DND-41 (cell line): ENCODE data around the gene TOGARAM2.

Experiments
- ATAC-seq: fragments of 200-7000 bp; cut with Tn5 transposase; 3 replicates; pipeline ENCODE4 v1.9.1; 2021; ENCODE audit warnings: low read depth; ENCODE audit not compliant: insufficient read depth
- DNase-seq: peaks from one replicate; pipeline ENCODE4 v3.0.0-alpha.2; 2020
- H2AFZ ChIP-seq: 2 replicates; pipeline ENCODE4 v1.6.0; 2012; ENCODE audit warnings: low read depth, low read length
- H3K27ac ChIP-seq: 2 replicates; pipeline ENCODE4 v1.5.1; 2012; ENCODE audit warnings: low read length, inconsistent platforms
- H3K27me3 ChIP-seq: fragments of 200-600 bp; sonication (generic); 2 replicates; pipeline ENCODE4 v1.6.0; 2012; ENCODE audit warnings: low read length, mild to moderate bottlenecking, inconsistent platforms; ENCODE audit not compliant: insufficient read depth, poor library complexity
- H3K36me3 ChIP-seq: 2 replicates; pipeline ENCODE4 v1.5.1; 2012; ENCODE audit warnings: low read length, inconsistent platforms; ENCODE audit not compliant: insufficient read depth
- H3K4me1 ChIP-seq: 2 replicates; pipeline ENCODE4 v1.5.1; 2012; ENCODE audit warnings: mild to moderate bottlenecking, low read length; ENCODE audit not compliant: insufficient read depth
- H3K4me2 ChIP-seq: 2 replicates; pipeline ENCODE4 v1.6.0; 2012; ENCODE audit warnings: mild to moderate bottlenecking, moderate library complexity, low read length, inconsistent platforms; ENCODE audit not compliant: insufficient read depth
- H3K4me3 ChIP-seq, 2 experiments: fragments of 200-600 bp in 1 of 2; shearing (Covaris generic) in 1 of 2; 2 replicates each; pipeline ENCODE4 v1.5.1; 2012 to 2016; ENCODE audit warnings: inconsistent platforms in 2 of 2, low read length in 2 of 2, mild to moderate bottlenecking in 2 of 2, low read depth in 1 of 2, moderate library complexity in 1 of 2
- H3K79me2 ChIP-seq: 2 replicates; pipeline ENCODE4 v1.6.0; 2012; ENCODE audit warnings: low read length, inconsistent platforms; ENCODE audit not compliant: insufficient read depth
- H3K9ac ChIP-seq: 2 replicates; pipeline ENCODE4 v1.6.0; 2012; ENCODE audit warnings: low read depth, mild to moderate bottlenecking, inconsistent platforms, low read length, moderate library complexity
- H3K9me3 ChIP-seq: 2 replicates; pipeline ENCODE4 v1.5.1; 2012; ENCODE audit warnings: low read length, moderate library complexity, mild to moderate bottlenecking, inconsistent platforms; ENCODE audit not compliant: insufficient read depth, severe bottlenecking
- H4K20me1 ChIP-seq: 2 replicates; pipeline ENCODE4 v1.6.0; 2012; ENCODE audit warnings: low read length; ENCODE audit not compliant: insufficient read depth
- CTCF ChIP-seq: IDR thresholded peaks from 2 replicates; pipeline ENCODE4 v1.5.1; 2012; ENCODE audit warnings: borderline replicate concordance, low read length, moderate library complexity, mild to moderate bottlenecking; ENCODE audit not compliant: poor library complexity, severe bottlenecking; ENCODE audit errors: extremely low read depth
- EZH2 ChIP-seq: IDR thresholded peaks from 3 replicates; pipeline ENCODE4 v1.6.1; 2012; ENCODE audit warnings: borderline replicate concordance, low read depth, mild to moderate bottlenecking, moderate library complexity, low read length, inconsistent platforms; ENCODE audit not compliant: severe bottlenecking

TOGARAM2 gene

DNA sequence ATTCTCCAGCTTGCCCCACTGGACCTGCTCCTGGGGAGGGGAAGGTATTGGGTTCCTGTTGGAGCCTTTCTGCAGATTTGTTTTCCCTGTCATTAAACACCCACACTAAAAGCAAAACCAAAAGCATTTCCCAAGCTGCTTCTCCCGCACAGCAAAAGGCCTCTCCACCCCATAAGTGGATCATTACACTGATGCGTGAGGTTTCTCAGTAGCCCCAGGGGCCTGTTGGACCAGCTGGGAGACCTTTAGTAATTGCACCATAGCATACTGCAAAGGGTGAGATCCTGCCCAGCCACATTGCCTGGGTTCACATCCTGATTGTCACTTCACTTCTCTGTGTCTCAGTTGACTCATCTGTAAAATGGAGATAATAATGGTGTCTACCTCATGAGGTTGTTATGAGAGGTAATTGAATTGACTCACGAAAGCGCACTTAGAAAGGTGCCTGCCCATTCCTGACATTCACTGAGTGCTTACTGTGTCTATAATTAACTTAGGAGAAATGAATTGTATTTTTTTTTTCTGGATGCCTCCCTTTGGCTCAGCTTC is 43.9 kb downstream of the TOGARAM2 start:
- Histone ChIP-seq H3K9ac (no peak overlapping the region), H3K9me3 (no peaks in the 10 kb centered on the region), H2AFZ (no peak overlapping the region), H3K4me1 (no peaks in the 10 kb centered on the region), H3K79me2 (no peaks in the 10 kb centered on the region), H3K4me2 (no peak overlapping the region), H3K36me3 (no peaks in the 10 kb centered on the region), H3K4me3 (no peak overlapping the region), H3K27me3 (peaks cover 2% of the 10 kb centered on the region), H4K20me1 (no peaks in the 10 kb centered on the region), H3K27ac (no peak overlapping the region)
- DNase-seq (no peak), ATAC-seq (no peak)
- TF ChIP-seq EZH2, result no peak
- TF ChIP-seq CTCF, result no peak

DNA sequence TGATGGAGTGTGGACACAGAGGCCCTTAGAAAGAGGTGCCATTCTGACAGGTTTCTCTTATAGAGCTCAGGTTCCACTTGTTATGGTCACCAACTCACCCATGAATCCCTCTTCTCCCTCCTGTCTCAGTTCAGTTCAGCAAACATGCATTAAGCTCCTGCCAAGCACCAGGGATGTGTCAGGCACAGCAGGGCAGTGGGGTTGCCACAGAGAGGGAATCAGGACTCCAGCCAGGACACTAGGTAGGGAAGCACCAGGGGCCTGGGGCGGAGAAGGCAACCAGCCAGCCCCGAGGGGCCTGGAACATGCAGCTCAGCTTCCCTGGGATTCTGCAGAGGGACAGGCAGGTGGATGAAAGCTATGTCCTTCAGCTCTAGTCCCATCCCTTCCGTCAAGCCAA is 44.6 kb downstream of the TOGARAM2 start:
- Histone ChIP-seq H3K79me2 (no peaks in the 10 kb centered on the region), H2AFZ (no peak overlapping the region), H3K27me3 (no peaks in the 10 kb centered on the region), H3K27ac (no peak overlapping the region), H3K4me1 (no peaks in the 10 kb centered on the region), H3K36me3 (no peaks in the 10 kb centered on the region), H3K9me3 (no peaks in the 10 kb centered on the region), H3K9ac (no peak overlapping the region), H3K4me3 (no peak overlapping the region), H4K20me1 (no peaks in the 10 kb centered on the region), H3K4me2 (no peak overlapping the region)
- TF ChIP-seq EZH2 (no peak), CTCF (no peak)
- ATAC-seq (no peak), DNase-seq (no peak)

- no peak overlapping the region for H2AFZ ChIP-seq
- ATAC-seq, result no peak
- TF ChIP-seq CTCF, result no peak
- TF ChIP-seq EZH2, result no peak
Measured at GRCh38 chr2:29031046-29031445, 49.9 kb downstream of the TOGARAM2 start.

GRCh38 chr2:29032189-29032588 is 51.1 kb downstream of the TOGARAM2 start:
- H3K27me3 ChIP-seq, result no peaks in the 10 kb centered on the region
- no peaks in the 10 kb centered on the region for H3K79me2 ChIP-seq
- DNase-seq (no peak), ATAC-seq (no peak)
- no peak overlapping the region for H3K4me3 ChIP-seq
- H3K4me1 ChIP-seq, result no peaks in the 10 kb centered on the region
- H3K27ac ChIP-seq, result no peak overlapping the region
- no peaks in the 10 kb centered on the region for H3K9me3 ChIP-seq
- H3K36me3 ChIP-seq, result no peaks in the 10 kb centered on the region
- H3K4me2 ChIP-seq, result no peak overlapping the region
- H2AFZ ChIP-seq, result no peak overlapping the region
- no peaks in the 10 kb centered on the region for H4K20me1 ChIP-seq
- TF ChIP-seq CTCF (no peak), EZH2 (no peak)
- no peak overlapping the region for H3K9ac ChIP-seq

More at GRCh38 chr2:29031046-29031445, 49.9 kb downstream of the TOGARAM2 start:
- no peak overlapping the region for H3K27ac ChIP-seq
- no peaks in the 10 kb centered on the region for H4K20me1 ChIP-seq
- H3K79me2 ChIP-seq, result no peaks in the 10 kb centered on the region
- no peaks in the 10 kb centered on the region for H3K27me3 ChIP-seq
- no peaks in the 10 kb centered on the region for H3K4me1 ChIP-seq
- no peaks in the 10 kb centered on the region for H3K36me3 ChIP-seq
- H3K4me2 ChIP-seq, result no peak overlapping the region
- H3K9ac ChIP-seq, result no peak overlapping the region
- H3K4me3 ChIP-seq, result no peak overlapping the region
- H3K9me3 ChIP-seq, result no peaks in the 10 kb centered on the region
- DNase-seq, result no peak
